Natural killer cell treated with Interleukin-12 subunit alpha and Interleukin-12 subunit beta and Interleukin-15 and Interleukin-18, amount 100 ng/mL, for 72 hours (primary cell): ENCODE results near the gene RAP1GAP. TPM values are rescaled to one million over a fixed set of nuclear protein-coding genes. Genes with fewer than 3 reads are reported as not detected.

Experiments used
- ATAC-seq, 2 donors: fragments of 150-1000 bp; cut with Tn5 transposase in 1 of 2; sonication (Bioruptor Pico), chemical (Tn5 transposase) in 1 of 2; 2 replicates each; pipeline ENCODE4 v1.10.0; 2021
- DNase-seq: peaks from one replicate; pipeline ENCODE4 v3.0.0; 2022; ENCODE audit warnings: low spot score
- H3K27ac Mint-ChIP-seq, 2 donors: 1 replicate in 1 of 2; 2 replicates in 1 of 2; pipeline ENCODE4 v1.8.0; 2022; ENCODE audit warnings: mixed read lengths in 2 of 2, mild to moderate bottlenecking in 1 of 2, moderate library complexity in 1 of 2
- H3K27me3 Mint-ChIP-seq, 2 donors: 1 replicate in 1 of 2; 2 replicates in 1 of 2; pipeline ENCODE4 v1.8.0; 2022; ENCODE audit warnings: mixed read lengths in 2 of 2
- H3K36me3 Mint-ChIP-seq: one replicate; pipeline ENCODE4 v1.8.0; 2022; ENCODE audit warnings: mixed read lengths
- H3K4me1 Mint-ChIP-seq, 2 donors: 1 replicate in 1 of 2; 2 replicates in 1 of 2; pipeline ENCODE4 v1.8.0; 2022; ENCODE audit warnings: low read depth in 2 of 2, mixed read lengths in 2 of 2, mild to moderate bottlenecking in 1 of 2
- H3K4me3 Mint-ChIP-seq: one replicate; pipeline ENCODE4 v1.8.0; 2022; ENCODE audit warnings: mixed read lengths
- H3K9me3 Mint-ChIP-seq: 2 replicates; pipeline ENCODE4 v1.8.0; 2022; ENCODE audit warnings: mixed read lengths
- total RNA-seq, 2 donors: library from RNA; stranded (reverse); gene quantifications; one replicate each; pipeline ENCODE4 v1.2.3, GENCODE V29; 2022

The RAP1GAP gene
- total RNA-seq, 2 donors from 2014 or later: 0.19 TPM; not detected in 1

DNA sequence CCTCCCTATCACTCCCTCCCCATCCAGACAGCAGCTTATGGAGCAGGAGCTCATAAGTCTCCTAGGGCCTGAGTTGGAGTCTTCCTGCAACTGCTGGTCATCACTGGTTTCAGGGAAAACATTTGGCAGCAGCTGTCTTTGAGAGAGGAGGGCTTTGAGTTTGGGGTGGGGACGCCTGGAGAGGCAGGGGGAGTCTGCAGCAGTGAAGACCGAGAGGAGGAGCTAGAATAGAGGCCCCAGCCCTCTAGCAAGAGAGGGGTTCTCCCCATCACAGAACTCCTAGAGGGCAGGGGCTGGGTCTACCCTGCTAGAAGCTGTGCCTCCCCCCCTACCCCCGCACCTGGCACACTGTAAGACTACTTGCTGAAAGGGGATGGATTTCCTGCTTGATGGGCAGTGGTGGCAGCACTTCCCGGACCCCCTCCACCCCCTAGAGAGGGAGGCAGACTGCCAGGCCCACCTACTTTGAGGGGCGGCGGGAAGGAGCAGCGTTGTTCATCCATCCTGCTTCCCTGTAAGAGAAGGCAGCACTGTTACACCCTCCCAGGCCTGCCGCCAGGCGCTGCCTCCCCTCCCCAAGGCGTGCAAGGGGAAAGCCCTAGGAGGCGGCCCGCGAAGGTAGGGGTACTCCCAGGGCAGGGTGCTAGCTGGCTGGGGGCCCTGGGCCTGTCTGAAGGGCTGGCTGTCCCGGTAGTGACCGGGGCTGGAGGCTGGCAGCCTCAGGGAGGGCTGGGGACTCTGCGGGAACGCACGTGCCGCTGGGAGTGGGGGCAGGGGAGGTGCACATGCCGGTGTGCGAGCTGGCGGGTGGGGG, 50.4 kb downstream of the RAP1GAP start:
- DNase-seq: no peak
- Mint-ChIP-seq H3K4me1 (peaks cover 0 to 7% of the 10 kb centered on the region in 2 donors), H3K4me3 (no peak overlapping the region), H3K27ac (no peak overlapping the region), H3K27me3 (peaks cover 11 to 16% of the 10 kb centered on the region in 2 donors), H3K36me3 (no peaks in the 10 kb centered on the region), H3K9me3 (no peaks in the 10 kb centered on the region)
- no peak for ATAC-seq

DNA sequence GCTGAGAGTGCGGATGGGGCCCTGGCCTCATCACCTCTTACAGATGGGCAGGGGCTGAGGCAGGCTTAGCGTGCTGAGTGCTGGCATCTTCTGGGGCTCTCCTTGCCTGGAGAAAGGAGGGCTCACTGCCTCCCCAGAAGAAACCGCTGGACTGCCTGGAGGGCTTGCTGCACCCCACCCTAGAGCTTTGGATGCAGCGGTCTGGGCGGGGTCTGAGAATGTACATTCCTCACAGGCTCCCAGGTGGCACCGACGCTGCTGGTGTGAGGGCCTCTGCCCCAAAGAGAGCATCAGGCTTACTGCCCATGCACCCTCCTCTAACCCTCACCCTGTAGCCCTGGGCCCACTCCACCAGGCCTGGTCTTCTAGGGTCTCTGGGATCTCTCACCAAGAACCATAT, 51.1 kb downstream of the RAP1GAP start:
- Mint-ChIP-seq H3K36me3 (no peaks in the 10 kb centered on the region), H3K4me1 (peaks cover 0 to 7% of the 10 kb centered on the region in 2 donors), H3K27ac (no peak overlapping the region), H3K27me3 (peaks cover 9 to 16% of the 10 kb centered on the region in 2 donors), H3K4me3 (no peak overlapping the region), H3K9me3 (no peaks in the 10 kb centered on the region)
- DNase-seq (no peak), ATAC-seq (no peak)

DNA sequence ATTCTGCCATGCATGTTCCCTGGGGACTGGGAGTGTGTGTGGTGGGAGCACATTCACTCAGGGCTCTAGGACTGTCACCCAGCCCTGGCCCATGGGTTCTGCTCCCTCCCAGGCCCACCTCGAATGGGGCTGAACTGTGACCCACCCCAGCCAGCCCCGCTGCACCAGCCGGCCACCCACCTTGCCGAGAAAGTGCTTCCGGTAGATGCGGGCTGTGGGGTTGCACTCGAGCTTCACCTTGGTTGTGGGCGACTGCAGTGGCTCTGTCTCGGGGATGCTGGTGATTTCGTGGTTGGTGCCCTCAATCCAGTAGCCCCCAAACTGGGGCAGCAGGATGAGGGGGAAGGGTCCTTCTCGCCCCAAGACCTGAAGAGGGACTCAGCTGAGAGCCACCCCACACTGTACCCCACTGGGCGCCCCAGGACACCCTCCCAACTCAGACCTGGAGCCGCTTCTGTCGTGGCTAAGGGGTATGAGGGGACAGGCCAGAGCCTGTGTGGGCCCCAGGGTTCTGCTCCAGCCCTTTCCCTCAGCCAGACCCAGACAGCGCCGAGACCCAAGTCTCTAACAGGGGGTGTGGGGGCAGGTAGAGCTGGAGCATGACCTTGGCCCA, 51.9 kb downstream of the RAP1GAP start:
- Mint-ChIP-seq H3K27me3 (peaks cover 9 to 12% of the 10 kb centered on the region in 2 donors), H3K4me1 (peaks cover 0 to 4% of the 10 kb centered on the region in 2 donors), H3K4me3 (no peak overlapping the region), H3K36me3 (no peaks in the 10 kb centered on the region), H3K9me3 (no peaks in the 10 kb centered on the region), H3K27ac (no peak overlapping the region)
- DNase-seq (no peak), ATAC-seq (no peak)

DNA sequence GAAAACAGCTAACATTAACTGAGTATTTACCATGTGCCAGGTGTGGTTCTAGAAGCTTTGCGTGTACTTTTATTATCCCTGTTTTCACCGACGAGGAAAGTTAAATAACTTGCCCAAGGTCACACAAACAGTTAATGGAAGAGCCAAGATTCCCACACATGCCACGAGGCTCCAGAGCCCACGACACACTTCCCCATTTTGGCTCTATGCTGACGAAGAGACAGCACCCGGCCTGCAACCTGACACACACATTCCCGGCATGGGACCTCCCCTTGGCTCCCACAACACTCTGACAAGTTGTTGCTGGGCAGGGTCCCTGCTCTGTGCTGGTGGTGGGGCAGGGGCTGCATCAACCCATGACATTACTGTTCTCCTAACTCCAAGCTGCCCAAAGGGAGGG, 52.8 kb downstream of the RAP1GAP start:
- no peaks in the 10 kb centered on the region for H3K9me3 Mint-ChIP-seq
- no peak overlapping the region for H3K4me3 Mint-ChIP-seq
- H3K4me1 Mint-ChIP-seq: peaks cover 0 to under 1% of the 10 kb centered on the region in 2 donors
- ATAC-seq (no peak), DNase-seq (no peak)
- H3K36me3 Mint-ChIP-seq: no peaks in the 10 kb centered on the region
- H3K27me3 Mint-ChIP-seq: peaks cover 8 to 9% of the 10 kb centered on the region in 2 donors
- H3K27ac Mint-ChIP-seq: no peak overlapping the region

DNA sequence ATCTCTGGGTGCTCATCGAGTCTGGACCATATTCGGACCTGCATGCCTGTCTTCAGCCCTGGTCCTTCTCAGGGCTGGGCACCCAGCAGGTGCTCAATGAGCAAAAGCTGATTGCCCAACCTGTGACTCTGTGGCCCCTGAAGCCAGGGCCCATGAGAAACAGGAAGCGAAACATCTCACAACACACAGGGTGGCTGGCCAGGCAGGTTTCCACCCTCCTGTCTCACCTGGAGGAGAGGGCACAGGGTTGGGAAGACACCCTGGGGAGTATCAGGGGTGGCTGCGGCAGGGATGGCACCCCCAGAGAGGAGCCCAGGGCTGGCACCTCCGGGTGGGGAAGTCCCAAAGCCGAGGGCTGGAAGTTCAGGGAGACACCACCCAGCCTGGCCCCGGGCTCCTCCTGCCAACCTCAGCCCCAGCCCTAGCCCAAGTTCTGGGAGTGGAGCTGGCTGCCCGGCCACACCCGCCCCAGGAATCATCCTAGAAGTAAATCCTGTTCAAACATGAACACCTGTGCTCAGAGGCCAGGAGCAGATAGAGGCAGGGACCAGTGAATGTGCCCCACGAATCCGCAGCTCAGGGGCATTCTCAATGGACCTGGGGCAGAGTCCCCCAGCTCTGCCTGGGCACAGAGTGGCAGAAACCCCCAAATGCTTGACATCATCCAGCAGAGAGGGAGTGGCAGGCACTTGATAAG, 54.6 kb downstream of the RAP1GAP start:
- DNase-seq (no peak), ATAC-seq (no peak)
- H3K27ac Mint-ChIP-seq: no peak overlapping the region
- no peaks in the 10 kb centered on the region for H3K36me3 Mint-ChIP-seq
- peaks cover 0 to 3% of the 10 kb centered on the region in 2 donors for H3K27me3 Mint-ChIP-seq
- H3K4me1 Mint-ChIP-seq: no peaks in the 10 kb centered on the region
- no peaks in the 10 kb centered on the region for H3K9me3 Mint-ChIP-seq
- H3K4me3 Mint-ChIP-seq: no peak overlapping the region

DNA sequence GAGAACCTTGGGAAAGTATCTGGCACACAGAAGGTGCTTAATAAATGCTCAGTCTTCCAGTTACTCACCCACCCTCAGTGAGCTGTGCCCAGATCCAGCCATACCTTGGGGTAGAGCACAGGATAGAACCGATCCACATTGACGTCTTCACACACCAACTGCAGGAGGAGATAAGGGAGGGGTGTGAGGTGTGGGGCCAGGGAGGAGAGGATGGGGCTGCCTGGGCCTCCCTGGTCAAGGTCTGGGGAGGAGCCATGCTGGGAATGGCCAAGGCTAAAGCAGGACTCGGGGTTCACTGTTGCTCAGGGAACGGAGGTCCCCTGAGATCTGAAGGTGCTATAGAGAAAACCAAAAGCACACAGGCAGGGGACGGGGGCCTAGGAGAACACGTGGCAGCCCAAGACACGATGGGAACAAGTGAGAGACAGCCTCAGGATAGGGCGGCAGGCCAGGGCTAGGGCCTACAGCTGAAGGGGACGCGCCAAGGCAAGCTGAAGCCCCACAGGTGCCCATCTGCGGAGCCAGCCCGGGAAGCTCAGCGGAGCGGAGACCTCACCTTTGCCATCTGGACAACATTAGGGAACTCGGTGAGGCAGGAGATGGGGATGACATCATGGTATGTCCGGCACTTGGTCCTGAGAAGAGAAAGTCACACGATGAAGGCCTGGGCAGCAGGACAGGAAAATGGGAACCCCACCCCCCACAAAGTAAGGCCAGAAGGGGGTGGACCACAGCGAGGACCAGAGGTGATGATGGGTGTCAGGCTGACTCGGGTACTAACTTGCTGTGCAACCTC, 55.9 kb downstream of the RAP1GAP start:
- no peak for DNase-seq
- Mint-ChIP-seq H3K9me3 (no peaks in the 10 kb centered on the region), H3K4me1 (peaks cover under 1 to 2% of the 10 kb centered on the region in 2 donors), H3K27me3 (peaks cover 0 to 3% of the 10 kb centered on the region in 2 donors), H3K36me3 (no peaks in the 10 kb centered on the region), H3K4me3 (no peak overlapping the region), H3K27ac (no peak overlapping the region)
- no peak for ATAC-seq

DNA sequence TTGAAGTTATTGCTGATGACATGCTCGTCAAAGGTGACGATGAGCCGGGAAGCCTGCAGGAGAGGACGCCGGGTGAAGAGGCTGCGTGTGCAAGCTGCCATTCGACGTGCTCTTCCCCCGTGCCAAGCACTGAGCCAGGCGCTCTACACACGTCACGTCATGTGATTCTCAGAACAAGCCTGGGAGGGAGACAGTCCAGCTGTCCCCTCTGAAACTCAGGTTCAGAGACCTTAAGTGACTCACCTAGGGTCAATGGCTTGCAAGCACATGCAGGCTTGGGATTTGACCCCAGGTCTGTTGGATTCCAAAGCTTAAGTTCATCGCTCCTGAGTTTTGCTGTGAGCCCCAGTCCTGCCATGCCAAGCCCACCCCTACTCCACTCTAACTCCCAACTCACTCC, 57.1 kb downstream of the RAP1GAP start:
- no peak overlapping the region for H3K4me3 Mint-ChIP-seq

DNA sequence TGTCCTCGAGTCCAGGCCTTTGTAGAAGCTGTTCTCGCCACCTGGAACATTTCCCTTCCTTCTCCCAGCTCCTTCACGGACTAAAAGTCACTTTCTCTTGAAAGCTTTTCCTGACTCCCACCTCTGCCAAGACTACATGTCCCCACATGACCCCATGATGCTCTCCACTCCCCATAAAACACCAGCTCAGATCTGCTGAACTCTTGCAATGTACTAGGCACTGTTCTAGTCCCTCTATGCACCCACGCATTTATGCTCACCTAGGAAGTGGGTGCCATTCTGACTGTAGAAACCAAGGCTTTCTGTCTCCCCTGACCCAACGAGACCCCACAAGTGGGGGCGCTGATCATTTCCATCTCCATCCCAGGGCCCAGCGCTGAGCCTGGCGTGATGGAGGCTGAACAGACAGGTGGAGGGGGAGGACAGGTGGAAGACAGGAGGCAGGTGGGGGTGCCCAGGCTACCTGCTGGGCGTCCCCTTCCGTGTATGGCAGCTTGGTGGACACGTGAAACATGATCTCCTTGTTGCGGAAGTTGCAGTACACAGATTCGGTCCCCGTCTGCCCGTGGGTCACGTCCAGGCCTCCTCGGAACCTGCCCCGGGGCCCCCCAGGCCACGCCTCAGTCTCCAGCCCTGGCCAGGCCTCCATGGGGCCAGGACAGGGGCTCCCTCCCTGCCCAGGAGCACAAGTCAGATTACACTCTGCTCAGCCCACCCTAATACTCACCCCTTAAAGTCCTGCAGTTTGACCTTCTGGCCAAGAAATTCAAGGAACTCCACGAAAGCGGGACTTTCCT, 58.0 kb downstream of the RAP1GAP start:
- H3K36me3 Mint-ChIP-seq: no peaks in the 10 kb centered on the region
- ATAC-seq (no peak), DNase-seq (no peak)
- no peak overlapping the region for H3K4me3 Mint-ChIP-seq
- peaks cover 6 to 7% of the 10 kb centered on the region in 2 donors for H3K27me3 Mint-ChIP-seq
- no peaks in the 10 kb centered on the region for H3K9me3 Mint-ChIP-seq
- H3K27ac Mint-ChIP-seq: no peak overlapping the region
- peaks cover 11 to 13% of the 10 kb centered on the region in 2 donors for H3K4me1 Mint-ChIP-seq

More for the DNA sequence above, 57.1 kb downstream of the RAP1GAP start:
- Mint-ChIP-seq H3K27ac (no peak overlapping the region), H3K36me3 (no peaks in the 10 kb centered on the region), H3K9me3 (no peaks in the 10 kb centered on the region), H3K4me1 (peaks cover 11 to 13% of the 10 kb centered on the region in 2 donors), H3K27me3 (peaks cover 6 to 7% of the 10 kb centered on the region in 2 donors)
- no peak for DNase-seq
- ATAC-seq: no peak

DNA sequence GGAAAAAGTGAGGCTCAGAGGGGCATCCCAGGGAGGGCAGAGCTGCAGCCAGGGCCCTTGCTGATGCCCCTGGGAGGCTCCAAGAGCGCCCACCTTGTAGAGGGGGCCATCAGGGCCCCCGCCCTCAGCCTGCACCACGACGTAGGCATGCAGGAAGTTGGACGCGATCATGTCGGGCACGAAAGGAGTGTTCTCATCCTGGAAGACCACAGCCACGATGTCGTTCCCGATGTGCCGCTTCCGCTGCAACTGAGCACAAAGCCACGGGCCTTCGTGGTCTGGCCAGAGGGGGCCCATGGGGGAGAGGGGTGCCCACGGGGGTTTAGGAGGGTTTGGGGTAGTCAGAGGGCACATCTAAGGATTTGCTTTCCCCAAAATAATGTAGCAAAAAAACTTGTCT, 59.1 kb downstream of the RAP1GAP start:
- Mint-ChIP-seq H3K27ac (no peak overlapping the region), H3K4me1 (peaks cover 11 to 13% of the 10 kb centered on the region in 2 donors), H3K36me3 (no peaks in the 10 kb centered on the region), H3K4me3 (no peak overlapping the region), H3K27me3 (peaks cover 6 to 7% of the 10 kb centered on the region in 2 donors), H3K9me3 (no peaks in the 10 kb centered on the region)
- ATAC-seq (no peak), DNase-seq (no peak)

DNA sequence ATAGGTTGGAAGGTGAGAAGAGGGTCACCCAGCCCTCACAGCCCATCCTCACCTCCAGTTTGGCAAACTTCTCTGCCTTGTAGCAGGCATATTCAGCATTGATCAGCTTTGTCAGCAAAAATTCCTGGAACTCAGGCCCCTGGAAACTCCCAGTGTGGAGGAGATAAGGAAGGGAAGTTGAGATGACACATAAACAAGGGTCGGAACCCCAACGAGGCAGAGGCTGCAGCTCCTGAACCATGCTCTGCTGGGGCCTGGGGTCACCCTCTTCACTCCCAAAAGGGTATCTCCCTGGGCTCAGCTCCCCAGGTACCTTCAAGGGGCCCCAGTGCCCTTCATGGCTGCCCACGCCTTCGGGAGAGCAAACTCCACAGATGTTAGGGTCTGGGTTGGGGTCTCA, 60.4 kb downstream of the RAP1GAP start:
- Mint-ChIP-seq H3K9me3 (no peaks in the 10 kb centered on the region), H3K27ac (no peak overlapping the region), H3K4me1 (peaks cover 11 to 13% of the 10 kb centered on the region in 2 donors), H3K36me3 (no peaks in the 10 kb centered on the region), H3K4me3 (no peak overlapping the region), H3K27me3 (peaks cover 6 to 7% of the 10 kb centered on the region in 2 donors)
- DNase-seq (no peak), ATAC-seq (no peak)

DNA sequence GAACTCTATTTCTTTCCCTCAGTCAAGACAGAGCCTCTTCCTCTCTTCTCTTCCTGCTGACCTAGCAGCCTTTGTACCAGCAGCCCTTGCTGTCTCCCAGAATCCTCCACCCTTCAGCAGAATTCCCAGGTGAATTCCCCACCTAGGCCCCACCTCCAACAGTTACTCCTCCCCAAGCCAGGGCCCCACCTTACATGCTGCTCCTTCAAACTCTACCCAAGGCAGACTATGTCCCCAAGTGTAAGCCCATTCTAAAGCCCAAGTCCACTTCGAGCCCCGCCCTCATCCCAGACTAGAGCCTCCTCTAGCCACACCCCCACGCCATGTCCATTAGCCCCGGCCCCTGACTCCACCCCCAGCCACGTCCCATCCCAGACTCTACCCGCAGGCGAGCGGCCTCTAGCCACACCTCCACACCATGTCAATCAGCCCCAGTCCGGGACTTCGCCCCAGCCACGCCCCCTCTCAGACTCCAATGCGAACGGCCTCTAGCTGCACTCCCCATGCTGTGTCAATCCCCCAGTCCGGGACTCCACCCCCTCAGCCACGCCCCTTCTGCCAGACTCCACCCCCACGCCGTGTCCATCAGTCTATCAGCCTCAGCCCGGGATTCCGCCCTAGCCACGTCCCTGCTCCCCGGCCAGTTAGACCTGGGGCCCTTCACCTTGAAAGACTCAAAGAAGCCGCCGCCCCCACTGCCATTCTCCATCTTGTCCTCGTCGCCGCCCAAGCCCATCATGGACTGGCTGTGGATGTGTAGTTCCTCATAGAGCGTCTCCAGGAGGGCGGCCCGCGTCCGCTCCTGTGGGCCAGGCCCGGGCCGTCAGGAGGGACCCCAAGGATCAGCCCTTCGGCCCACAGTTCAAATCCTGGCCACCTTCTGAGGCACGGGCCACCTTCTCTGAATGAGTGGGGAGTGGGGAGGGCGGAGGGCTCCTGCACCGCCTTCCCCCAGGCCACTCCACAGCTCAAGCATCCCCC, 61.3 kb downstream of the RAP1GAP start:
- no peaks in the 10 kb centered on the region for H3K9me3 Mint-ChIP-seq
- peaks cover 11 to 13% of the 10 kb centered on the region in 2 donors for H3K4me1 Mint-ChIP-seq
- peaks cover 6 to 7% of the 10 kb centered on the region in 2 donors for H3K27me3 Mint-ChIP-seq
- H3K4me3 Mint-ChIP-seq: peak overlapping the region; percentile 41
- ATAC-seq (peak; percentile 82 to 94), DNase-seq (peak; percentile 83)
- no peak overlapping the region for H3K27ac Mint-ChIP-seq
- no peaks in the 10 kb centered on the region for H3K36me3 Mint-ChIP-seq
